ENCODE data around the gene ACY1. TPM values are rescaled to one million over a fixed set of nuclear protein-coding genes. Genes with fewer than 3 reads are reported as not detected.

Gene ACY1
- total RNA-seq, 1 donor from 2014 or later = 24.5 TPM

GRCh38 chr3:52023101-52023770, 39.9 kb downstream of the ACY1 start:
- Mint-ChIP-seq H3K27ac (ENCODE audit: unreplicated experiment) (peak overlapping the region; percentile 88), H3K27me3 (ENCODE audit: low read depth) (no peaks in the 10 kb centered on the region), H3K4me3 (ENCODE audit: unreplicated experiment) (peak overlapping the region; percentile 51), H3K9me3 (ENCODE audit: low read depth) (no peaks in the 10 kb centered on the region), H3K4me1 (ENCODE audit: low read depth) (peaks cover 67% of the 10 kb centered on the region), H3K36me3 (ENCODE audit: low read depth) (no peaks in the 10 kb centered on the region)
- TF ChIP-seq CTCF (IDR thresholded peaks at IDR 0.05) = no peak
- no peak for DNase-seq (ENCODE audit: low spot score)

- peaks cover 67% of the 10 kb centered on the region for H3K4me1 Mint-ChIP-seq (ENCODE audit: low read depth)
- H3K9me3 Mint-ChIP-seq (ENCODE audit: low read depth) = no peaks in the 10 kb centered on the region
- DNase-seq (ENCODE audit: low spot score) = no peak
- H3K36me3 Mint-ChIP-seq (ENCODE audit: low read depth) = no peaks in the 10 kb centered on the region
- no peak for TF ChIP-seq CTCF (IDR thresholded peaks at IDR 0.05)
- no peak overlapping the region for H3K4me3 Mint-ChIP-seq (ENCODE audit: unreplicated experiment)
- H3K27me3 Mint-ChIP-seq (ENCODE audit: low read depth) = no peaks in the 10 kb centered on the region
- peak overlapping the region; percentile 27 for H3K27ac Mint-ChIP-seq (ENCODE audit: unreplicated experiment)
Measured at GRCh38 chr3:52023860-52024764, 40.8 kb downstream of the ACY1 start.

GRCh38 chr3:52024765-52025452, 41.6 kb downstream of the ACY1 start:
- no peaks in the 10 kb centered on the region for H3K27me3 Mint-ChIP-seq (ENCODE audit: low read depth)
- H3K36me3 Mint-ChIP-seq (ENCODE audit: low read depth) = no peaks in the 10 kb centered on the region
- H3K9me3 Mint-ChIP-seq (ENCODE audit: low read depth) = no peaks in the 10 kb centered on the region
- H3K4me3 Mint-ChIP-seq (ENCODE audit: unreplicated experiment) = no peak overlapping the region
- no peak for TF ChIP-seq CTCF (IDR thresholded peaks at IDR 0.05)
- DNase-seq (ENCODE audit: low spot score) = no peak
- H3K27ac Mint-ChIP-seq (ENCODE audit: unreplicated experiment) = peak overlapping the region; percentile 27
- peaks cover 59% of the 10 kb centered on the region for H3K4me1 Mint-ChIP-seq (ENCODE audit: low read depth)

DNA sequence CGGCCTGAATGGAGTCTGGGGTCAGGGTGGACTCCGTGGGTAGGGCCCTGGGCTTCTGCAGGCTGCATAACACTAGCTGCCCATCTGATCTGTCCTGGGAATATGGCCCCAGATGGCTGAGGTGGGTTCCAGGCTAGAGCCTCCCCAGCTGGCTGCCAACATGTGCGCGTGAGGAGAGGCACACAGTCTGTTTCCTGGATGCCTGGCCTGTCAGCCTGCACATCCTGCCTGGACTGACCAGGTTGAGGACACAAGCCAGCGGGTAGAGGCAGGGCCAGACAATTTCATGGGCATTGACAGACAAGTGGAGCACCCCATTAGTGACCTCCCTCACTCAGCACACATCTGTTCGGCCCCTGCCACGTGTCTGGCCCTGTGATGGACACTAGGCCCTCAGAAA, 42.1 kb downstream of the ACY1 start:
- DNase-seq (ENCODE audit: low spot score) = no peak
- no peak overlapping the region for H3K27ac Mint-ChIP-seq (ENCODE audit: unreplicated experiment)
- H3K9me3 Mint-ChIP-seq (ENCODE audit: low read depth) = no peaks in the 10 kb centered on the region
- no peak overlapping the region for H3K4me3 Mint-ChIP-seq (ENCODE audit: unreplicated experiment)
- peaks cover 54% of the 10 kb centered on the region for H3K4me1 Mint-ChIP-seq (ENCODE audit: low read depth)
- no peaks in the 10 kb centered on the region for H3K27me3 Mint-ChIP-seq (ENCODE audit: low read depth)
- TF ChIP-seq CTCF (IDR thresholded peaks at IDR 0.05) = no peak
- no peaks in the 10 kb centered on the region for H3K36me3 Mint-ChIP-seq (ENCODE audit: low read depth)

- H3K4me3 Mint-ChIP-seq (ENCODE audit: unreplicated experiment) = no peak overlapping the region
- no peaks in the 10 kb centered on the region for H3K36me3 Mint-ChIP-seq (ENCODE audit: low read depth)
- H3K4me1 Mint-ChIP-seq (ENCODE audit: low read depth) = peaks cover 48% of the 10 kb centered on the region
- TF ChIP-seq CTCF (IDR thresholded peaks at IDR 0.05) = no peak
- DNase-seq (ENCODE audit: low spot score) = no peak
- no peaks in the 10 kb centered on the region for H3K27me3 Mint-ChIP-seq (ENCODE audit: low read depth)
- no peak overlapping the region for H3K27ac Mint-ChIP-seq (ENCODE audit: unreplicated experiment)
- no peaks in the 10 kb centered on the region for H3K9me3 Mint-ChIP-seq (ENCODE audit: low read depth)
Measured at GRCh38 chr3:52026041-52026440, 42.7 kb downstream of the ACY1 start.
